Measurements from ENCODE around the gene DPM2.

- TF ChIP-seq CTCF (IDR thresholded peaks at IDR 0.05; ENCODE audit: borderline replicate concordance, extremely low read depth, low read length, poor library complexity, severe bottlenecking) = no peak
- TF ChIP-seq EZH2 (IDR thresholded peaks at IDR 0.05; ENCODE audit: borderline replicate concordance, low read depth, low read length, severe bottlenecking) = no peak
Measured at GRCh38 chr9:127897193-127897692, 40.4 kb downstream of the DPM2 start.

Measured in DND-41 (cell line).